Cortex of kidney (tissue), 1 donor: ENCODE measurements around the gene KLF5.
"Not testable (repeated sequence)": the region's sequence is repeated elsewhere in the genome, so short reads cannot be mapped to it uniquely, and the experiment has no call there.

ENCODE experiments used
- DNase-seq: peaks from one replicate; lab custom pipeline; 2025; lab: John Stamatoyannopoulos, UW

The KLF5 gene

DNA sequence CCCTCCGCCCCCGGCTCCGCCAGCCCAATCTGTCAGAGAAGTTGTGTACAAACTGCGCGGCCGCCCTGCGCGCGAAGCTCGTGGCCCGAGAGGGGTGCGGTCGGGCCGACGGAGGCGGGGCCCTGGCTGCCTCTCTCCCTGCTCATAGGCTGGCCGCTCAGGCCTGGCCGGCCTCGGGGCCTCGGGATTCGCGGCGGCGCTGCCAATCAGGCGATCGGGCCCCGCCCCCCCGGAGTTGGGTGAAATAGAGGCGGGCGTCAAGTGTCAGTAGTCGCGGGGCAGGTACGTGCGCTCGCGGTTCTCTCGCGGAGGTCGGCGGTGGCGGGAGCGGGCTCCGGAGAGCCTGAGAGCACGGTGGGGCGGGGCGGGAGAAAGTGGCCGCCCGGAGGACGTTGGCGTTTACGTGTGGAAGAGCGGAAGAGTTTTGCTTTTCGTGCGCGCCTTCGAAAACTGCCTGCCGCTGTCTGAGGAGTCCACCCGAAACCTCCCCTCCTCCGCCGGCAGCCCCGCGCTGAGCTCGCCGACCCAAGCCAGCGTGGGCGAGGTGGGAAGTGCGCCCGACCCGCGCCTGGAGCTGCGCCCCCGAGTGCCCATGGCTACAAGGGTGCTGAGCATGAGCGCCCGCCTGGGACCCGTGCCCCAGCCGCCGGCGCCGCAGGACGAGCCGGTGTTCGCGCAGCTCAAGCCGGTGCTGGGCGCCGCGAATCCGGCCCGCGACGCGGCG lies at the start of gene KLF5:
Gene KLF5 (plus strand): TSS at position 270 of the 724 bp plus-strand sequence. CDS start 323 bp downstream, at position 593.
- peak; percentile 48 for DNase-seq

- no peak for DNase-seq
These were observed 47.1 kb upstream of the KLF5 start for GRCh38 chr13:73011751-73012150.

- no peak for DNase-seq
These were observed 43.0 kb upstream of the KLF5 start for GRCh38 chr13:73015805-73016204.

- DNase-seq = no peak
These were observed 40.5 kb upstream of the KLF5 start for GRCh38 chr13:73018336-73018735.

DNA sequence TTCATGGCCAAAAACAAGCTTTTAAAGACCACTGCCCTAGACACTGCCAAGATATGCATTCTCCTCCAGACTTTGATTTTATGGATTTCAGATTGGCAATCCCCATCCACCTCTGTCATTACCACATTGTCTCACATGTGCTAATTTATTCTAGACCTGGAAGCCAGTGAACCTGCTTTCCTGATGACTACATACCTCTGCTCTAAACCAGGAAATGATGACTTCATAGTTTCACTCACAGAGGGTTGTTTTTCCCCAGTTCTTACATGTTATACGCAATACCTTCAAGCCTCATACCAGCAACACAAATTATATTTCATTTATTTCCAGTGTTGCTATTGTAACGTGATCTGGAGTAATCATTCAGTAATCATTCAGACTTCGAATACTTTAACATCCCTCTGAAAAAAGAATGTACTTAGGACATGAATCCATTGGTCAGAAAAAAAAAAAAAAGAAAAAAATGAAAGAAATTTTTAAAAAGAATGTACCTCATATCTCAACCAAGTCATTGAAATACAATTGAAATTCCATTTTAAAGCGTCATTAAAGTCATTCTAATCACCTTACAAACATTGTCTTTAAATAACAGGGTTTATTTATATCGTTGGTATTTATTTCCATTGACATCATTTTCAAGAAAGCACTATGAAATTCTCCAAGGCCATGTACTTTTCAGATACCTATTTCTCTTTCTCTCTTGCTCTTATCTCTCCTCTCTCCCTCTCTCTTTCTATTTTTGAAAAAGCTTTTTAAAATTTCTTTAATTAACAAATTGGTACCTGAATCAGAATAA lies 33.4 kb upstream of the KLF5 start:
- no peak for DNase-seq

DNA sequence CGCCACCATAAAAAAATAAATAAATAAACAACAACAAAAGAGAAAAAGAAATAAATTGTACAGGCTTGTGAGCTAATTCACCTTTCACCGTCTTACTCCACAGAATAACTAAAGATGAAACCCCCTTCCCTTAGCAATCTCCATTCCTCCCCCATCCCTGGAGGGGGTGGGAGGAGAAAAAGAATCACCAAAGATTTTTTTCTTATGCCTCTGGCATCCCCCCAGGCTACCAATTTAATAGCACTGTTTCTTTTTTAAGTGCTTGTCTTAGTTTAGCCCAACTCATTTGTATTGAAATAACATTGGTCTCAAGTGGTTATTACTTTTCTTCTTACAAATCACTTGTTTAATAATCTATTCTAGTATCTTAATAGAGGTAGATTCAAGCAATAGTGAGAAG lies 23.9 kb upstream of the KLF5 start:
- DNase-seq = no peak

DNA sequence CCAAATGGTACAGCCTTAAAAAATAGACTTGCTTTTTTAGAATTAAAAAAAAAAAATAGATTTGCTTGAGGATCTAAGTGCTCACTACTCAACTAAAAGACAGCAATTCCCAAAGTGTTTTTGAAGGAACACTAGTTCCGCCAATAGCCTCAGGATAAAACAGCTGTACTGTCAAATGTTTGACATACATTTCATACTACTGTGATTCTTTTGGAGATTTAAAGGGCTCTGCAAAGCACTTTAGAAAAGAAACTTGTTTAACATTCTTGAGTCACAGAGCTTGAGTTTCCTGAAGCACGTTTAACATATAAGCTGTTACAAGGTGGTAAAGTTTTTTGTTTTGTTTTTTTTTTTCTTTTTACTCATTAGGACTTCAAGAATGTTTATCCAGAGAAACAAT lies 23.1 kb upstream of the KLF5 start:
- no peak for DNase-seq

- no peak for DNase-seq
These were observed 22.2 kb upstream of the KLF5 start for GRCh38 chr13:73036566-73036965.

- DNase-seq = no peak
These were observed 20.7 kb upstream of the KLF5 start for GRCh38 chr13:73038064-73038463.

DNA sequence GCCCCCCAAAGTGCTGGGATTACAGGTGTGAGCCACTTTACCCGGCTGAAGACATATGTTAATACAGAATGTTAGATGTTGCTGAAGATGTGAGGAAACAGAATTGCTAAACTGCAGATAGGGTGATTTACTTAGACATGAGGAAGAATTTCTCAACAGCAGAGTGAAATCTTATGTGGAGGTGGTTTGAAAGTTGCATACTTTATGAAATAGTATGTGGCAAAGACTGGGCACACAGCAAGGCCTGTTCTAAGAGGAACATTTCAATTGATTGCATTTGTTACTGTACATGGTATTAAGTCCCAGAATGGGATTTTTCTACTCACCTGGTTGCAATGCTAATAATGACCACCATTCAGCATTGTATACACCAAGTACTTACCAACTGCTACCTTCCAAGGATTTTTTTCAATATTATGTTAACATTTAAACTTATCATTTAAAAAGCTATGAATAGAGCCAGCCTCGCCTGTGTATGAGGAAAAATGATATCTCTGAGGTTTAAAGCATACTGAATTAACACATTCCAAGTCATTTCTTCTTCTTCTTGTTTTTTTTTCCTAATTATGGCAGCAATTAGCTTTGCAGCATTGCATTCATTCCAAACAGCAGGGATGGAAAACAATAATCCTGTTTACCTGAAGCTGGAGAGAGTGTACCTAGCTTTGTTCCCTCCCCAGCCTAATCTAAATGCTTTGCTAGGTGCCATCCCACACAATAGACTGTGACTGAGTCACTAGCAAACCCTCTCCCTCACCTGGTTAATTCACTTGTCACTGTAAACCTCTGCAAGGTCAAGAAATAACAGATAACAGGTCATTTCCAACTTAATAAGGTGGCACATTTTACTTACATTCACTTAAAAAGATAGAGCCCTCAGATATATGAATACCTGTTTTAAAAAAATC lies 19.4 kb upstream of the KLF5 start:
- DNase-seq = no peak

DNA sequence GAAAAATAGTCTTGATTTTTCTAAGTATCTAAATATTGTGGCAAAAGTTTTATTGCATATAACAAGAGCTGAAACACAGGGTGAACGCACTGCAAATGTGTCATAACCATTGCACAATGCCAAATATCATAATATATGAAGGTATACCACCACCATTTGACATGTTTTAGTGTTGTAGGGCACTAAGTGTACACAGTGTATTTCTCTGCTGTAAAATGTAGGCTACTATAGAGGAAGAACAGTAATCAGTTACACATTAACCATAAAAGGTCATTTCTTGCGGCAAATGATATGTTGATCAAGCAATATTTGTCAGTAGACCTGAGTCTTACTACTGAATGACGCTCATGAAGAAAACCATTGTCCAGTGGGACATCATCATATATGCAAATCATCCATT lies 18.3 kb upstream of the KLF5 start:
- DNase-seq = no peak

- DNase-seq = no peak
These were observed 17.7 kb upstream of the KLF5 start for GRCh38 chr13:73040968-73041596.

- no peak for DNase-seq
These were observed 13.8 kb upstream of the KLF5 start for GRCh38 chr13:73045031-73045430.

- not testable (repeated sequence) for DNase-seq
These were observed 10.2 kb upstream of the KLF5 start for GRCh38 chr13:73048615-73049014.

- DNase-seq = no peak
These were observed 4.1 kb upstream of the KLF5 start for GRCh38 chr13:73054712-73055111.

DNA sequence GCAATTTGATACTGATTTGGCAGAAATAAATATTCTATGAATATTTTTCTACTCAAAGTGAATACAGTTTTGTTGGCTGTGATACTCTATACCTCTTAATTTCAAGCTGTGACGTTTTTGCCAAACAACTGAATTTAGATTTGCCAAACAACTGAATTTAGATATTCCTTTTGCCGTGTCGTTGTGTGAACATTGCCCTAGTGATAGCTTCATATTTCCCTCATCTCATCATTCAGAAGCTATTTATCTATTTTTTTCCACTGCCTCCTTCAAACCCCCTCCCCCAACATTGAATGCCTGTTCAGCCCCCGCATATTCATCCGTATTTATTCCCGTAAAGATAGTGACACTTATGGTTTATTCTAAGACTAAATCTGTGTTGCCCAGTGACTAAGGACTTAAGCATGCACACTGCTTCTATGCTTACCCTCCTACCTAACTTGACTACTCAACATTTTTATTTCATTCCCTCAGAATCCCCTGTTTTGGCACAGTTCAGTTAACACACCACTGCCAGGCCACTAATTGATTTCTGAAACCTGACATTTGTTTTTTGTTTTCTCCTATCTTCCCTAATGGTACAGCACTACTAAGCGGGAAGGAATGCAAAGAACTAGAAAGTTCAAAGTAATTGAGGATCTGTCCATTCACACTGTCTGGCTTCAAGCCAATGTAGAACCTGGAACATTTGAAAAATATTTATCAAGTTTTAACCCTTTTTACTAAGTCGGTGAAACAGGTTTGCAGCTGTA lies 2.8 kb upstream of the KLF5 start:
- DNase-seq = no peak

GRCh38 chr13:73056565-73056962 lies 2.2 kb upstream of the KLF5 start:
- no peak for DNase-seq

- DNase-seq = no peak
These were observed 1.3 kb upstream of the KLF5 start for GRCh38 chr13:73057284-73058063.

DNA sequence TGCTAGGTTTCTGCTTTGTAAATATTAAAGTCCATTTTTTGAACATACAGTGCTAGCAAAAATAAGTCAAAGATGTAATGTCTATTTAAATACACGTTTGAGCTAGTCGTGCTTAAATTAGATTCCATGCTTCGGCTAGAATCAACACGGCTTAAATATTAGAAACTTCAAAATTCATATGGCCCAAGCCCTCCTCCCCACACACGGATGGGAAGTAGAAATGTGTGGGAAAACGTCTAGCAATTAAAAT lies 816 bp upstream of the KLF5 start:
- DNase-seq = no peak

DNA sequence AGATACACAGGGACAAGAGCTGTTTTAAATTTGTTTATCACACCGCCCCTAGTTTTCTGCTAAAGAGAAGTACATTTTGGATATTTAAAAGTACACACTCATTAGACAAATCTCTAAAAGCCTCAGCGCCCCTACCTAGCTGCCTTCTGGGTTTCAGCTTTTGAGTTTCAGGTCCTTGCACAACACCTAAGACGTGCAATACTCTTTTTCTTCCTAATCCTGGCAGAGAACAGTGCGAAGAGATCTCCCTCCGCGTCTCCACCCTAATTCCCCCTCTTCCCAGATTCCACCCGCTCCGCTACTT lies 421 bp upstream of the KLF5 start:
- DNase-seq = no peak
